Endothelial cell of umbilical vein (primary cell): ENCODE measurements around the gene TBCC.

Experiments
- CTCF ChIP-seq, 2 donors: IDR thresholded peaks; 1 replicate in 1 of 2; 2 replicates in 1 of 2; pipeline ENCODE4 v1.5.1; 2011; ENCODE audit warnings: low read length in 2 of 2, mild to moderate bottlenecking in 2 of 2, moderate library complexity in 2 of 2, control low read depth in 1 of 2, inconsistent platforms in 1 of 2, low read depth in 1 of 2; ENCODE audit not compliant: insufficient read depth in 1 of 2; ENCODE audit errors: extremely low read depth in 1 of 2
- EZH2 ChIP-seq: IDR thresholded peaks from 2 replicates; pipeline ENCODE4 v1.6.1; 2012; ENCODE audit warnings: borderline replicate concordance, low read depth, mild to moderate bottlenecking, moderate library complexity, low read length, inconsistent platforms; ENCODE audit not compliant: severe bottlenecking
- GATA2 ChIP-seq: IDR thresholded peaks from 2 replicates; pipeline ENCODE4 v1.7.0; 2011; ENCODE audit warnings: low read depth, mild to moderate bottlenecking, moderate library complexity, mixed read lengths, low read length; ENCODE audit not compliant: insufficient read length, insufficient read depth
- MYC ChIP-seq: IDR thresholded peaks from one replicate; pipeline ENCODE4 v1.6.1; 2011; ENCODE audit warnings: mild to moderate bottlenecking, low read depth, low read length
- POLR2A ChIP-seq: IDR thresholded peaks from 2 replicates; pipeline ENCODE4 v1.6.1; 2012; ENCODE audit warnings: low read depth, mild to moderate bottlenecking, control low read depth, low read length
- POLR2AphosphoS5 ChIP-seq: IDR thresholded peaks from 2 replicates; pipeline ENCODE4 v1.6.1; 2012; ENCODE audit warnings: low read depth, mild to moderate bottlenecking, control low read depth, low read length, moderate library complexity; ENCODE audit not compliant: insufficient read depth

- TF ChIP-seq EZH2 (no peak), CTCF (IDR thresholded peaks at IDR 0.05; ENCODE audit: extremely low read depth in 1 of 2, insufficient read depth in 1 of 2, low read depth in 1 of 2, low read length in 2 of 2) (no peak), POLR2A (no peak), POLR2AphosphoS5 (no peak), MYC (no peak), GATA2 (no peak)
These were observed 49.2 kb downstream of the TBCC start for GRCh38 chr6:42696526-42697267.
